Activated CD8-positive, alpha-beta memory T cell treated with anti-CD3 and anti-CD28 coated beads, Interleukin-2, amount 50 U/mL, for 48 hours (primary cell): ENCODE results near the gene CABLES2.
A peak's percentile ranks its signal among the peaks of the same experiment; 100 is the strongest.

ENCODE experiments used
- DNase-seq: peaks from one replicate; pipeline ENCODE4 v3.0.0-alpha.2; 2020

The CABLES2 gene, protein sequence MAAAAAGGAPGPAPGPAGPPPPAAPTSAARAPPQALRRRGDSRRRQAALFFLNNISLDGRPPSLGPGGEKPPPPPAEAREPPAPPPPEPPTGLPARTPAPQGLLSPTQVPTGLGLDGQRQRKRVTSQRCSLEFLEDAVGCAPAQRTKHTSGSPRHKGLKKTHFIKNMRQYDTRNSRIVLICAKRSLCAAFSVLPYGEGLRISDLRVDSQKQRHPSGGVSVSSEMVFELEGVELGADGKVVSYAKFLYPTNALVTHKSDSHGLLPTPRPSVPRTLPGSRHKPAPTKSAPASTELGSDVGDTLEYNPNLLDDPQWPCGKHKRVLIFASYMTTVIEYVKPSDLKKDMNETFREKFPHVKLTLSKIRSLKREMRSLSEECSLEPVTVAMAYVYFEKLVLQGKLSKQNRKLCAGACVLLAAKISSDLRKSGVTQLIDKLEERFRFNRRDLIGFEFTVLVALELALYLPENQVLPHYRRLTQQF

GRCh38 chr20:62407221-62407992, at the start of gene CABLES2:
TSS of gene CABLES2 (minus strand) at chr20:62407285. CDS start at chr20:62407276, 9 bp downstream.
- DNase-seq = peak; percentile 95

DNA sequence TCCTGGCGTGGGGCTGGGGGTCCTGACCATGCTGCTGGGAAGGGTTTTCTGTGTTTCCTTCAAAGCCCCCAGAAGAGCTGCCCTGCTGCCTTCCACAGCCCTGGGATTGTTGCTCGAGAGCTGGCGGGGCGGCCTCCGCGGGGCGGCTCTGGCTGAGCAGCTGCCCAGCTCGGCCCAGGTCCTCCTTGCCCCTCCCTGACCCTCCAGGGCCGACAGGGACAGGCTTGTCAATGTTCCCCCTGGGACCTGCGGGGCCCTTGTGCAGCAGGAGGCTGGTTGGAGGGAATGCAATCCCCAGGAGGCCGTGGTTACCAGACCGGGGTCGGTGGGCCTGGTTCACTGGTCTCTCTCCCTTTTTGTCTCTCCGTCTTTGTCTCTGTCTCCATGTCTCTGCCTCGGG, 48.8 kb upstream of the CABLES2 start:
- DNase-seq = no peak

- DNase-seq = no peak
These were observed 48.0 kb upstream of the CABLES2 start for GRCh38 chr20:62454904-62455636.

DNA sequence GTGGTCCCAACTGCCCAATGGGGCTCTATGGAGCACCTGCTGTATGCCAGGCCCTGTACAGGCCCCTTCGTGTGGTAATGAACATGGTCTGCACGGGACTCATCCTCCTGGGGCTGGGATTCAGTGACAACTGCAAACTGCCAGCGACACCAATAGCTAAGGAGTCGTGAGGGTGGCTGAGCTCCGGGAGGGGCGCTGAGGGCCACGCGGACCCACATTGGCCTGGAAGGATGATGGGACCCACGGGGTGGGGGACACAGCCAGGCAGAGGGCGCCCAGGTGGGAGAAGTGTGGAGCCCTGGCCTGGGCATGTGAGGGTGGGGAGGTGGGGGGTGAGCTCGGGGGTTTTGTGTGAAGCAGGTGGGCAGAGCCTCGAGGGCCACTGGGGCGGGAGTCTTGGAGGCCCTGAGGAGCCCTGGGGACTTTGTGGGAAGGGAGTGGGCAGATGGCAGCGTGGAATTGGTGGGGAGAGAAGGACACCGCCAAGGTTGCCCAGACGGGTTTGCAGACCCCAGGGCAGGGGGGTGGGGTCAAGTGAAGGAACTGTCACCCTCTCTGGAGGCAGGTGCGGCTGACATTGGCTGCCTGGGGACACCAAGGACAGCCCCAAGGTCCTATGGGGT, 46.2 kb upstream of the CABLES2 start:
- no peak for DNase-seq

- no peak for DNase-seq
These were observed 45.5 kb upstream of the CABLES2 start for GRCh38 chr20:62452475-62453095.

- no peak for DNase-seq
These were observed 44.9 kb upstream of the CABLES2 start for GRCh38 chr20:62451970-62452369.

DNA sequence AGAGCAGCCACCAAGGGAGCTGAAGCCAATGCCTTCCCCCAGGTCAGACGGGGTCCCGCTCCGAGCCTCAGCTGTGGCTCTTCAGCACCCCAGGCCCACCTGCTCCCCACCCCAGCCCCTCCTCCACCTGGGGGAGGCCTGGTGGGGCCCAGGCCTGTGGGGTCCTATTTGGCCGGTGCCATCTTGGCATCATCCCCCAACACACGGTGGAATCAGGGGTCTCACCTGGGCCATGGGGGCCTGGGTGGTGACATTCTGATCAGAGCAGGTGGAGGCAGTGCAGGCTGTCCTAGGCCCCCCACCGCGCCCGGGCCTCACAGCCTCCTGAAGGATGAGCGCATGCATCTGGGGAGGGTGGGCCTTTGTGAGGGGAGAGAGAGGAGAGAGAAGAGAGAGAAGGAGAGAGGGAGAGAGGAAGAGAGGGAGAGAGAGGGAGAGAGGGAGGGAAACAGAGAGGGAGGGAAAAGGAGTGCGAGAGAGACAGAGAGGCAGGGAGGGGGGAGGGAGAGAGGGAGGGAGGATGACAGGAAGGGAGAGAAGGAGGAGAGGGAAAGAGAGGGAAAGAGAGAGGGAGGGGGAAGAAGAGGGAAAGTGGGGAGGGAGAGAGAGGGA, 44.2 kb upstream of the CABLES2 start:
- no peak for DNase-seq

DNA sequence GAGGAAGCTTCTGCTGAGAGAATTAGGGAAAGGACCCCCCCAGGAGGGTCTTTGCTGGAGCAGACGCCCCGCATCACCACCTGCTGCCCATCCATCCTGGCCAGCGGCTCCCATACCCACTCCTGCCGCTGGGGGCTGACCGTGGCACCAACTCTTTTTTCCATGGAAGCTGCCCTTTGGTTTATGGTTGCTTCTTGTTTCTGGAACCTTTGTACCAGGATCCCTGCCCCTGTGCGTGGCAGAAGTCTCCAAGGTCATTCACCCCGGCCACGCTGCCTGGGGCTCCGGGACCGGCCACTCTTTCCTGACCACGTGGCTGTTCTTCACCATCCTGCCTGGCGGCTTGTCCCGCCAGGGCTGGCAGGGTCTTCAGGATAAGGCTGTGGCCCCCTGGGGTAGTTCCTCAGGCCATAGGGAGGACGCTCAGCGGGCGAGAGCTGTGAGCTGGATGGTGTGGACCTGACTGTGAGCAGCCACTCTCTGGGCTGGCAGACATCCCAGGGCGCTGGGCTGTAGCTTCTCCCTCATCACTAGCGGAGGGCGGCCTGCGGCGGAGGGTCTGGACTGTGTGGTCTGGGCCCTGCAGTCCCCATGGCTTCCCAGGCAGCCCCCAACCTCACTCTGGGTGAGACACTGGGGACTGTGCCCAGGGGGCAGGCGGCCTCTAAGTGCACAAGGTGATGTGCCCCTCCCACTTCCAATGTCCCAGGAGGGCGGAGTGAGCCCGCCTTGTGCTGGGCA, 43.0 kb upstream of the CABLES2 start:
- no peak for DNase-seq

- DNase-seq = no peak
These were observed 41.7 kb upstream of the CABLES2 start for GRCh38 chr20:62448788-62449187.

DNA sequence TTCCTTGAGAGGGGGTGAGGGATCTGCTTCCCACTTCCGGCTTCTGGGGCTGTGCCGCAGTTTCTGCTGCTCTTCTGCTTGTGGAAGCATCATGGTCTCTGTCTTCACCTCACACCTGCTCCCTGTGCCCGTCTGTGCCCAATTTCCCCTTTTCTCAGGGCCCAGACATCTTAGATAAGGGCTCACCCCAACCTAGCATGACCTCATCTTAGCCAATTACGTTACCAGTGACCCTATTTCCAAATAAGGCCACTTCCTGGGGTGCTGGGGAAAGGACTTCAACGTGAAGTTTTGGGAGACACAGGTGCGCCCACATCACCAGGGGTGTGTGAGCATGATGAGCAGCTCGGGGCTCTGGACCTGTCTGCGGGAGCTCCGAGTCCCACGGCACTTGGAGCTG, 41.0 kb upstream of the CABLES2 start:
- DNase-seq = no peak

- DNase-seq = no peak
These were observed 40.1 kb upstream of the CABLES2 start for GRCh38 chr20:62446888-62447869.

DNA sequence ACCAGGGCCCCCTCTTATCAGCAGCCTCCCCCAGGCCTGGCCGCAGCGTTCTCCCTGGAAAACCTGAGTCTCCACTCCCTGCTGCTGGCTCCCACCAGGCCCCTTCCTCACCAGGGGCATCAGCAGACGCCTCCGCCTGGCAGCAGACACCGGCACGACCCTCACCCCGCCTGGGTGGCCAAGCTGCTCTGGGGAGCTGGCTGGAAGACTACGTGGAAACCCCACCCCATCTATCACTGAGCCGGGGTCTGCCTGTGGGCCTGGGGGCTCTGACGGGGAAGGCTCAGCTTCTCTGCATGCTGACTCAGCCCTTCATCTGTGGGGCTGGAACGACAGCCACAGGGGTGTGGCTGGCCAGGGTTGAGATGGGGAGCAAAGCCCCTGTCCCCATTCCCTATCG, 39.4 kb upstream of the CABLES2 start:
- DNase-seq = no peak

DNA sequence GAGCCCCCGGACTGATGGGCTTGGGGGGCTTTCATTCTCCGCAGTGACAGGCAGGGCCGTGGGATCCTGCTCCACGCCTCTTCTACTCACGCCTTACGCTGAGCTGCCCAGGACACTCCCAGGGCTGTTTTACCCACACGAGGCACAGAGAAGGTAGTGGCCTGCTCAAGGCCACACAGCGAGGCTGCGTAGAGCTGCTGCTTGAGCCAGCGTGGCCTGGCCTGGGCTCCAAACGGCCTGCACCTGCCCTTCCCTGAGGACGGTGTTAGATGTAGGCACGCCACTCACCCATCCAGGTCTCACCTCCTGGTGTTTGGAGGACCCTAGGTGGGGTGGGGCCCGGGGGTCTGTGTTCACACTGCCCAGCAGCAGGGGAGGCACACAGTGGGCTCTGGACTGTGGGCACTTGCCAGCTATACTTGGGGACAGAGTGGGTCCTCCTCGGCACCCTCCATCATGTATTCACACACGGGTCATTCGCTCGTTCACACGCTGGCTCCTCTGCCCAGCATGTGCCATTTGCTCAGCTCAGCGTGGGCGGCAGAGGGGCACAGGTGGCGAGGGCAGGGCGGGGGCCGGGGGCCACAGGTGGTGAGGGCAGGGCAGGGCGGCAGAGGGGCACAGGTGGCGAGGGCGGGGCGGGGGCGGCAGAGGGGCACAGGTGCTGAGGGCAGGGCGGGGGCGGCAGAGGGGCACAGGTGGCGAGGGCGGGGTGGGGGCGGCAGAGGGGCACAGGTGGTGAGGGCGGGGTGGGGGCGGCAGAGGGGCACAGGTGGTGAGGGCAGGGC, 38.7 kb upstream of the CABLES2 start:
- no peak for DNase-seq

- DNase-seq = no peak
These were observed 37.2 kb upstream of the CABLES2 start for GRCh38 chr20:62444286-62444685.

DNA sequence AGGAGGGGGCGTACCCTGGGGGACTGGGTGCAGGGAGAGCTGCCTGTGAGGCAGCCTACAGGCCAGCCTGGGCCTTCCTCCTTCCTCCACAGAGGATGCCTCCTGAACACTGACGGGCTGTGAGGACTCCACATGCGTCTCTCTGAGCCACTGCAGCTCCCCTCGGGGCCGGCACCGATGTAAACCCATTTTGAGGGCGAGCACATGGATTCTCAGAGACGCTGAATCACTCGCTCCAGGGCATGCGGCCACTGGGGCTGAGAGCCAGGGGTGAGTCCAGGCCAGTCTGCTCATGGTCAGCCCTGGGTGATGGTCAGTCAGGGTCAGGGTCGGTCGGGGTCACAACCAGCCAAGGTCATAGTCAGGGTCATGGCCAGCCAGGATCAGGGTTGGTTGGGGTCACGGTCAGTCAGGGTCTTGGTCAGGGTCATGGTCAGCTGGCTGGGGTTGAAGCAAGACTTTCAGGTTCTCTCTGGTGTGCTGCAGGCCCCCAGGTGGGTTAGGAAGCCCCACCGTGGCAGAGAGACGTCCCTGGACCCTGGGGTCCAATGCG, 35.0 kb upstream of the CABLES2 start:
- no peak for DNase-seq

DNA sequence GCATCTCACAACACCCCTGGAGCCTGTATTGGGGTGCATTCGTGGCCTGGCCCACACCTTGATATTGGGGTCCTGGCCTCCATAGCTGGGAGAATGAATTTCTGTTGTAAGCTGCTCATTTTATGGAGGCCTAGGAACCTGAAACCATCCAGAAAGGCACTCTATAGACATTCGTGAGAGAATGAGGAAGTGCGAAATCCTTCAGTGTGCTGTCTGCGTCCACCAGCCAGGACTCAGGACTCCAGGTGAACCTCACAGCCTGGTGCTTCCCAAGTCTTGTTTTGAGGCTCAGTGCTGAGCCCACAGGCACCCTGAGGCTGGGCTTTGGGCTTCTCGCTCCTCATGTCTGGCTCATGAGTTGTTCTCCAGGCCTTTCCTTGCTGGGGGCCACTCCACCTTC, 32.1 kb upstream of the CABLES2 start:
- no peak for DNase-seq

- DNase-seq = no peak
These were observed 30.8 kb upstream of the CABLES2 start for GRCh38 chr20:62437927-62438326.

GRCh38 chr20:62437496-62437895, 30.4 kb upstream of the CABLES2 start:
- no peak for DNase-seq

DNA sequence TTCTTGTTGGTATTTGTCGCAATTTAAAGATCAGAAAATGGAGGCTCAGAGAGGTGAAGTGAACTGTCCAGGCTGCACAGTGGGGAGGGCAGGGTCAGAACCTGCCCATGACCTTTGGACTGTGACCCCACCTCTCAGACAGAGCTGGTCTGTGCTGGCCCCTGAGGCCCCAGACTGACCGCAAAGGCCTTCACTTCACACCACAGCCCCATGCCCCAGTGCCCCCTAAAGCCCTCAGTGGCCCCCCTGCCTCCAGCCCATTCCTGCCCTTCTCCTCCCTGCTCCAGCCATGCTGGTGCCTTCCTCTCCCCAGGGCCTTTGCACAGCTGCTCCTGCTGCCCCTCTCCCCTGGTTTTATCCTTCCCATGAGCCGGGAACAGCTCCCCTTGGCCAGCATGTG, 29.6 kb upstream of the CABLES2 start:
- DNase-seq = no peak
